ENCODE measurements around the gene ZNF549. TPM values are rescaled to one million over a fixed set of nuclear protein-coding genes. Genes with fewer than 3 reads are reported as not detected.

ZNF549 gene
- total RNA-seq, 1 experiment from 2014 or later = 11.6 TPM

- Histone ChIP-seq H3K56ac (ENCODE audit: insufficient read length, low read depth, low read length) (no peak overlapping the region), H4K20me1 (ENCODE audit: control insufficient read depth, insufficient read depth, insufficient read length) (no peaks in the 10 kb centered on the region), H2BK20ac (ENCODE audit: low read depth, low read length, poor library complexity, severe bottlenecking) (no peak overlapping the region), H3K27me3 (ENCODE audit: insufficient read depth, low read length) (no peaks in the 10 kb centered on the region), H3K9ac (ENCODE audit: extremely low read depth, insufficient read length, low read length) (no peak overlapping the region), H3K9me3 (ENCODE audit: control insufficient read depth, low read depth, low read length) (no peaks in the 10 kb centered on the region), H3K23me2 (ENCODE audit: insufficient read length, low read depth, low read length, poor library complexity, severe bottlenecking) (peaks cover 5% of the 10 kb centered on the region), H3T11ph (ENCODE audit: low read length) (no peak overlapping the region), H3K79me2 (ENCODE audit: insufficient read depth, low read length) (peaks cover 6% of the 10 kb centered on the region), H3K27ac (ENCODE audit: insufficient read length, low read depth, low read length) (no peak overlapping the region), H2BK12ac (ENCODE audit: insufficient read length, low read depth, low read length) (no peak overlapping the region), H2AK5ac (ENCODE audit: insufficient read length, low read length) (no peak overlapping the region), H3K18ac (ENCODE audit: insufficient read length, low read depth, low read length) (no peak overlapping the region), H2BK15ac (ENCODE audit: low read depth, low read length) (no peak overlapping the region), H3K4me2 (ENCODE audit: insufficient read depth, insufficient read length, low read length) (no peak overlapping the region), H3K4me1 (ENCODE audit: insufficient read depth, low read length) (no peaks in the 10 kb centered on the region), H2AFZ (ENCODE audit: low read length) (no peak overlapping the region), H2BK120ac (ENCODE audit: low read depth, low read length, poor library complexity, severe bottlenecking) (no peak overlapping the region), H3K14ac (ENCODE audit: insufficient read depth, low read length) (no peak overlapping the region), H2BK5ac (ENCODE audit: insufficient read length, low read length) (no peak overlapping the region), H4K5ac (ENCODE audit: insufficient read length, low read depth, low read length) (no peak overlapping the region), H3K23ac (ENCODE audit: insufficient read length, low read depth, low read length) (no peak overlapping the region), H4K91ac (ENCODE audit: insufficient read length, low read depth, low read length) (no peak overlapping the region), H3K4ac (ENCODE audit: low read depth, low read length) (no peak overlapping the region), H4K8ac (replicated peaks; ENCODE audit: insufficient read length, low read depth, low read length) (no peak overlapping the region), H3K79me1 (ENCODE audit: insufficient read depth, low read depth, low read length, poor library complexity, severe bottlenecking) (no peaks in the 10 kb centered on the region)
- TF ChIP-seq, protein P1, sequence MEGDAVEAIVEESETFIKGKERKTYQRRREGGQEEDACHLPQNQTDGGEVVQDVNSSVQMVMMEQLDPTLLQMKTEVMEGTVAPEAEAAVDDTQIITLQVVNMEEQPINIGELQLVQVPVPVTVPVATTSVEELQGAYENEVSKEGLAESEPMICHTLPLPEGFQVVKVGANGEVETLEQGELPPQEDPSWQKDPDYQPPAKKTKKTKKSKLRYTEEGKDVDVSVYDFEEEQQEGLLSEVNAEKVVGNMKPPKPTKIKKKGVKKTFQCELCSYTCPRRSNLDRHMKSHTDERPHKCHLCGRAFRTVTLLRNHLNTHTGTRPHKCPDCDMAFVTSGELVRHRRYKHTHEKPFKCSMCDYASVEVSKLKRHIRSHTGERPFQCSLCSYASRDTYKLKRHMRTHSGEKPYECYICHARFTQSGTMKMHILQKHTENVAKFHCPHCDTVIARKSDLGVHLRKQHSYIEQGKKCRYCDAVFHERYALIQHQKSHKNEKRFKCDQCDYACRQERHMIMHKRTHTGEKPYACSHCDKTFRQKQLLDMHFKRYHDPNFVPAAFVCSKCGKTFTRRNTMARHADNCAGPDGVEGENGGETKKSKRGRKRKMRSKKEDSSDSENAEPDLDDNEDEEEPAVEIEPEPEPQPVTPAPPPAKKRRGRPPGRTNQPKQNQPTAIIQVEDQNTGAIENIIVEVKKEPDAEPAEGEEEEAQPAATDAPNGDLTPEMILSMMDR (conservative IDR thresholded peaks at IDR 0.05) = no peak
- Mint-ChIP-seq H3K27ac (no peak overlapping the region), H3K36me3 (ENCODE audit: insufficient read depth in 1 of 3, low read depth in 3 of 3) (peaks cover 51 to 68% (median 55%) of the 10 kb centered on the region in 3 experiments), H3K9me3 (peaks cover 29 to 41% of the 10 kb centered on the region in 2 experiments), H3K27me3 (ENCODE audit: low read depth) (peaks cover 7% of the 10 kb centered on the region; the same call in 1 of the 2 replicates), H3K4me1 (peaks cover 10 to 12% of the 10 kb centered on the region in 2 experiments), H3K4me3 (peak overlapping the region; percentile 89 to 98; a peak in 4 of 5 replicates)
- no CpG with 5 or more reads among the region's 5 CpGs for WGBS (ENCODE audit: extremely low coverage, insufficient read length, low lambda C conversion rate)
- DNase-seq = no peak
Measured at GRCh38 chr19:57557659-57558058, 30.5 kb downstream of the ZNF549 start.

All from H9 (cell line).